B cell (primary cell): ENCODE results near the gene ACSM2B. TPM values are rescaled to one million over a fixed set of nuclear protein-coding genes. Genes with fewer than 3 reads are reported as not detected.

Experiments used
- ATAC-seq: fragments of 200-7000 bp; cut with Tn5 transposase; one replicate; pipeline ENCODE4 v1.10.0; 2021; ENCODE audit warnings: low read depth, mild to moderate bottlenecking, moderate number of reproducible peaks, moderate library complexity
- CTCF ChIA-PET: fragments of 350-600 bp; sonication (Branson Sonifier 250); formaldehyde crosslinking; loops from one replicate; lab custom pipeline; 2021; ENCODE audit warnings: antibody characterized with exemption, inconsistent platforms; lab: Charles Lee
- POLR2A ChIA-PET: fragments of 350-600 bp; sonication (Branson Sonifier 250); formaldehyde crosslinking; loops from one replicate; lab custom pipeline; 2021; ENCODE audit warnings: antibody characterized with exemption; lab: Charles Lee
- DNase-seq: peaks from one replicate; pipeline ENCODE4 v3.0.0; 2013
- H2AFZ ChIP-seq: 2 replicates; pipeline ENCODE4 v1.6.1; 2012; ENCODE audit warnings: mild to moderate bottlenecking, low read depth, low read length; ENCODE audit not compliant: insufficient read depth, poor library complexity, severe bottlenecking
- H3K27ac ChIP-seq, 2 donors: 1 replicate in 1 of 2; 2 replicates in 1 of 2; pipeline ENCODE4 v1.5.1; 2012 to 2013; ENCODE audit warnings: low read length in 2 of 2, mild to moderate bottlenecking in 2 of 2, moderate library complexity in 1 of 2
- H3K27me3 ChIP-seq, 4 experiments: fragments of 200-600 bp in 1 of 4; sonication (generic) in 1 of 4; replicated peaks in 1 of 4; 1 replicate in 2 of 4; 2 replicates in 2 of 4; pipeline versions ENCODE4 v1.6.1 to v1.7.0; 2013 to 2016; ENCODE audit warnings: low read length in 3 of 4, mild to moderate bottlenecking in 2 of 4, mixed read lengths in 1 of 4, moderate library complexity in 1 of 4; ENCODE audit not compliant: insufficient read depth in 4 of 4, control insufficient read depth in 3 of 4; ENCODE audit errors: control extremely low read depth in 1 of 4
- H3K36me3 ChIP-seq, 2 experiments: replicated peaks in 1 of 2; 1 replicate in 1 of 2; 2 replicates in 1 of 2; pipeline versions ENCODE4 v1.6.1 to v1.7.1; 2013; ENCODE audit warnings: low read length in 1 of 2; ENCODE audit not compliant: insufficient read depth in 2 of 2, control insufficient read depth in 1 of 2; ENCODE audit errors: control extremely low read depth in 1 of 2, extremely low read depth in 1 of 2
- H3K4me1 ChIP-seq, 2 donors: fragments of 200-600 bp in 1 of 2; sonication (generic) in 1 of 2; 1 replicate in 1 of 2; 2 replicates in 1 of 2; pipeline versions ENCODE4 v1.5.1 to v1.6.1; 2013 to 2017; ENCODE audit warnings: low read length in 2 of 2; ENCODE audit not compliant: control insufficient read depth in 2 of 2, insufficient read depth in 2 of 2
- H3K4me2 ChIP-seq: replicated peaks from 2 replicates; pipeline ENCODE3; 2012; ENCODE audit warnings: mild to moderate bottlenecking, low read depth, low read length; ENCODE audit not compliant: poor library complexity, severe bottlenecking
- H3K4me3 ChIP-seq, 5 experiments: fragments of 200-600 bp in 1 of 5; sonication (generic) in 1 of 5; 1 replicate in 3 of 5; 2 replicates in 2 of 5; pipeline versions ENCODE4 v1.5.1 to v1.7.0; 2011 to 2016; ENCODE audit warnings: low read length in 4 of 5, mild to moderate bottlenecking in 4 of 5, low read depth in 2 of 5, control low read depth in 1 of 5, moderate library complexity in 1 of 5; ENCODE audit not compliant: insufficient read depth in 1 of 5; ENCODE audit errors: control extremely low read depth in 1 of 5, extremely low read depth in 1 of 5
- H3K79me2 ChIP-seq: fragments of 200-600 bp; sonication (generic); one replicate; pipeline ENCODE4 v1.6.0; 2016; ENCODE audit warnings: low read length; ENCODE audit not compliant: control insufficient read depth, insufficient read depth
- H3K9ac ChIP-seq: fragments of 200-600 bp; sonication (generic); 2 replicates; pipeline ENCODE4 v1.6.1; 2017; ENCODE audit warnings: mild to moderate bottlenecking, low read length, moderate library complexity
- H3K9me3 ChIP-seq, 3 donors: one replicate each; pipeline versions ENCODE4 v1.6.1 to v1.7.1; 2013; ENCODE audit warnings: low read length in 2 of 3; ENCODE audit not compliant: control insufficient read depth in 2 of 3, insufficient read depth in 1 of 3; ENCODE audit errors: control extremely low read depth in 1 of 3
- H4K20me1 ChIP-seq: 2 replicates; pipeline ENCODE4 v1.6.0; 2012; ENCODE audit warnings: mild to moderate bottlenecking, low read length; ENCODE audit not compliant: insufficient read depth, control insufficient read depth, poor library complexity, severe bottlenecking
- H3K27ac Mint-ChIP-seq: one replicate; pipeline ENCODE4 v1.8.0; 2021; ENCODE audit warnings: mixed read lengths
- H3K27me3 Mint-ChIP-seq: one replicate; pipeline ENCODE4 v1.8.0; 2021; ENCODE audit warnings: mixed read lengths
- H3K4me1 Mint-ChIP-seq: one replicate; pipeline ENCODE4 v1.8.0; 2021; ENCODE audit warnings: mixed read lengths
- H3K4me3 Mint-ChIP-seq: one replicate; pipeline ENCODE4 v1.8.0; 2021; ENCODE audit warnings: mixed read lengths
- H3K9me3 Mint-ChIP-seq: one replicate; pipeline ENCODE4 v1.8.0; 2022; ENCODE audit warnings: mixed read lengths; ENCODE audit not compliant: insufficient read depth
- CTCF ChIP-seq: fragments of 200-600 bp; IDR thresholded peaks from one replicate; pipeline ENCODE4 v1.8.0; 2022; ENCODE audit warnings: antibody characterized with exemption, mild to moderate bottlenecking
- EZH2 ChIP-seq: IDR thresholded peaks from 2 replicates; pipeline ENCODE4 v1.6.1; 2012; ENCODE audit warnings: borderline replicate concordance, low read depth, mild to moderate bottlenecking, moderate library complexity, low read length; ENCODE audit not compliant: insufficient read depth, poor library complexity, severe bottlenecking
- WGBS: methylation state at CpG from one replicate; pipeline ENCODE4 v1.1.5; 2013; ENCODE audit warnings: missing lambda C conversion rate; ENCODE audit not compliant: insufficient coverage; 5-methylcytosine and 5-hydroxymethylcytosine counted together
- intact Hi-C: fragments of 100-400 bp; cut with micrococcal nuclease; formaldehyde crosslinking; loops from one replicate; pipeline ENCODE4 v1.10.0; 2022
- polyA plus RNA-seq: library from polyadenylated mRNA; depleted of rRNA; stranded (reverse); fragments of >200 nt; gene quantifications from 2 replicates; pipeline ENCODE4 v1.2.3, GENCODE V29; 2012
- total RNA-seq, 2 donors: library from RNA; stranded (reverse); fragments of 120-200 nt in 1 of 2; gene quantifications; 1 replicate in 1 of 2; 2 replicates in 1 of 2; pipeline versions ENCODE4 v1.2.3 to v1.2.4, GENCODE V29; 2013 to 2022

The ACSM2B gene
- total and polyA plus RNA-seq, 2 donors (not counting 1 experiment from before 2014, with no cell fraction given): not detected

- Mint-ChIP-seq H3K27ac (no peak overlapping the region), H3K4me3 (no peak overlapping the region), H3K27me3 (peaks cover 8% of the 10 kb centered on the region), H3K9me3 (no peaks in the 10 kb centered on the region), H3K4me1 (peaks cover 9% of the 10 kb centered on the region)
- Histone ChIP-seq H3K4me3 (no peak overlapping the region), H3K27ac (no peak overlapping the region), H2AFZ (no peak overlapping the region), H3K36me3 (no peaks in the 10 kb centered on the region), H3K4me2 (no peak overlapping the region), H3K79me2 (no peaks in the 10 kb centered on the region), H3K27me3 (peaks cover 0 to 4% (median 0%) of the 10 kb centered on the region in 4 experiments), H3K4me1 (peaks cover 10 to 11% of the 10 kb centered on the region in 2 donors), H3K9ac (no peak overlapping the region), H3K9me3 (no peaks in the 10 kb centered on the region), H4K20me1 (no peaks in the 10 kb centered on the region)
- intact Hi-C loops: no loop called here
- TF ChIP-seq EZH2 (no peak), CTCF (no peak)
- ChIA-PET CTCF (no interaction called here), POLR2A (no interaction called here)
- DNase-seq: no peak
- WGBS: no CpG with 5 or more reads among the region's 1 CpG
- no peak for ATAC-seq
Observed at GRCh38 chr16:20624205-20624604, 48.0 kb upstream of the ACSM2B start.

- Mint-ChIP-seq H3K4me1 (no peaks in the 10 kb centered on the region), H3K9me3 (no peaks in the 10 kb centered on the region), H3K27me3 (peaks cover 11% of the 10 kb centered on the region), H3K27ac (no peak overlapping the region), H3K4me3 (no peak overlapping the region)
- ChIA-PET POLR2A (no interaction called here), CTCF (no interaction called here)
- no peak overlapping the region for H3K4me2 ChIP-seq
- TF ChIP-seq EZH2 (no peak), CTCF (no peak)
- H3K79me2 ChIP-seq: no peaks in the 10 kb centered on the region
- ATAC-seq (no peak), DNase-seq (no peak)
- intact Hi-C loops: no loop called here
- H3K9me3 ChIP-seq: no peaks in the 10 kb centered on the region
- no peaks in the 10 kb centered on the region for H3K4me1 ChIP-seq
- H3K9ac ChIP-seq: no peak overlapping the region
- no peak overlapping the region for H3K27ac ChIP-seq
- H3K36me3 ChIP-seq: no peaks in the 10 kb centered on the region
- peaks cover 0 to 4% (median 2%) of the 10 kb centered on the region in 4 experiments for H3K27me3 ChIP-seq
- no peak overlapping the region for H2AFZ ChIP-seq
- no peaks in the 10 kb centered on the region for H4K20me1 ChIP-seq
- H3K4me3 ChIP-seq: no peak overlapping the region
Observed at GRCh38 chr16:20622498-20622870, 46.3 kb upstream of the ACSM2B start.
